ENCODE data around the gene CSNK1A1.

DNA sequence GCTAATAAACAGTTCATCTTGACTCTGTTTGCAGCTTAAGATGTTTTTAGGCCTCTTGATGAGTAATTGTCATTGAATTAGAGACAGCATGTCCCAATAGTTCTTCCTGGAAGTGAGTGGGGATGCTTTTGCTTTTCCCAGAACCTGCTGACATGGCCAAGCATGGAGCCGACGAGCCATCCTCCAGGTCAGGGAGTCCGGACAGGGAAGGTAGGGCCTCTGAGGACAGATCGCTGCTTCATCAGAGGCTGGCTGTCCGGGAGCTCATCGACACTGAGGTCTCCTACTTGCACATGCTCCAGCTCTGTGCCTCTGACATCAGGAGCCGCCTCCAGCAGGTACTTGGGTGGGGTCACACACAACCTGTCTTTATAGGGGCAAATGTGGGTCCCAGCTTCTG is 46.4 kb upstream of the CSNK1A1 start:
- TF ChIP-seq, protein P1, sequence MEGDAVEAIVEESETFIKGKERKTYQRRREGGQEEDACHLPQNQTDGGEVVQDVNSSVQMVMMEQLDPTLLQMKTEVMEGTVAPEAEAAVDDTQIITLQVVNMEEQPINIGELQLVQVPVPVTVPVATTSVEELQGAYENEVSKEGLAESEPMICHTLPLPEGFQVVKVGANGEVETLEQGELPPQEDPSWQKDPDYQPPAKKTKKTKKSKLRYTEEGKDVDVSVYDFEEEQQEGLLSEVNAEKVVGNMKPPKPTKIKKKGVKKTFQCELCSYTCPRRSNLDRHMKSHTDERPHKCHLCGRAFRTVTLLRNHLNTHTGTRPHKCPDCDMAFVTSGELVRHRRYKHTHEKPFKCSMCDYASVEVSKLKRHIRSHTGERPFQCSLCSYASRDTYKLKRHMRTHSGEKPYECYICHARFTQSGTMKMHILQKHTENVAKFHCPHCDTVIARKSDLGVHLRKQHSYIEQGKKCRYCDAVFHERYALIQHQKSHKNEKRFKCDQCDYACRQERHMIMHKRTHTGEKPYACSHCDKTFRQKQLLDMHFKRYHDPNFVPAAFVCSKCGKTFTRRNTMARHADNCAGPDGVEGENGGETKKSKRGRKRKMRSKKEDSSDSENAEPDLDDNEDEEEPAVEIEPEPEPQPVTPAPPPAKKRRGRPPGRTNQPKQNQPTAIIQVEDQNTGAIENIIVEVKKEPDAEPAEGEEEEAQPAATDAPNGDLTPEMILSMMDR (IDR thresholded peaks at IDR 0.05): no peak
- no peak for TF ChIP-seq EP300 (IDR thresholded peaks at IDR 0.05)
- TF ChIP-seq POLR2A (IDR thresholded peaks at IDR 0.05): no peak
- TF ChIP-seq POLR2AphosphoS5 (IDR thresholded peaks at IDR 0.05): no peak

Data from gastroesophageal sphincter (tissue), 3 donors.